Panc1 (cell line): ENCODE data around the gene NPFFR2. TPM values are rescaled to one million over a fixed set of nuclear protein-coding genes. Genes with fewer than 3 reads are reported as not detected.

Experiments
- ATAC-seq: fragments of 200-7000 bp; cut with Tn5 transposase; 2 replicates; pipeline ENCODE4 v1.9.1; 2020; ENCODE audit warnings: mild to moderate bottlenecking, moderate library complexity
- Bru-seq: library from RNA; stranded (reverse); fragments of 400-500 nt; gene quantifications from one replicate; lab custom pipeline; 2021; lab: Mats Ljungman, UMichigan
- BruChase-seq, 2 experiments: library from RNA; stranded (reverse); fragments of 400-500 nt; gene quantifications; one replicate each; lab custom pipeline; 2021; lab: Mats Ljungman, UMichigan
- BruUV-seq: library from RNA; stranded (reverse); fragments of 400-500 nt; replicated peaks from 2 replicates; lab custom pipeline; 2021; lab: Mats Ljungman, UMichigan
- CTCF ChIA-PET: fragments of 300-600 bp; sonication (Branson Sonifier 250); formaldehyde crosslinking; loops from one replicate; lab custom pipeline; 2022; ENCODE audit warnings: antibody characterized with exemption; lab: Charles Lee
- POLR2A ChIA-PET: fragments of 300-600 bp; sonication (Branson Sonifier 250); formaldehyde crosslinking; loops from one replicate; lab custom pipeline; 2022; ENCODE audit warnings: antibody characterized with exemption; lab: Charles Lee
- DNase-seq: peaks from one replicate; pipeline ENCODE4 v3.0.0-alpha.2; 2010; ENCODE audit warnings: low read depth, low spot score
- H3K27ac ChIP-seq: 2 replicates; pipeline ENCODE4 v1.5.1; 2011; ENCODE audit warnings: mild to moderate bottlenecking, low read length, inconsistent platforms
- H3K27me3 ChIP-seq: fragments of 200-500 bp; sonication (Bioruptor generic); 2 replicates; pipeline ENCODE4 v1.6.0; 2014; ENCODE audit warnings: low read length, inconsistent platforms; ENCODE audit not compliant: control insufficient read depth, insufficient read depth
- H3K36me3 ChIP-seq: fragments of 200-500 bp; sonication (Bioruptor generic); 2 replicates; pipeline ENCODE4 v1.5.1; 2014; ENCODE audit warnings: inconsistent platforms, mild to moderate bottlenecking, low read length, moderate library complexity; ENCODE audit not compliant: control insufficient read depth, insufficient read depth
- H3K4me1 ChIP-seq: 2 replicates; pipeline ENCODE4 v1.5.1; 2011; ENCODE audit warnings: inconsistent platforms, mild to moderate bottlenecking, low read length, moderate library complexity; ENCODE audit not compliant: control insufficient read depth, insufficient read depth
- H3K4me3 ChIP-seq, 2 experiments: 2 replicates each; pipeline ENCODE4 v1.5.1; 2011 to 2012; ENCODE audit warnings: low read depth in 2 of 2, low read length in 2 of 2, mild to moderate bottlenecking in 2 of 2, inconsistent platforms in 1 of 2, moderate library complexity in 1 of 2
- H3K9me3 ChIP-seq: fragments of 200-500 bp; sonication (Bioruptor generic); 2 replicates; pipeline ENCODE4 v1.5.1; 2014; ENCODE audit warnings: low read depth, mild to moderate bottlenecking, inconsistent platforms, low read length, moderate library complexity; ENCODE audit not compliant: control insufficient read depth, insufficient read depth
- POLR2AphosphoS5 ChIP-seq: IDR thresholded peaks from 2 replicates; pipeline ENCODE4 v1.6.1; 2012; ENCODE audit warnings: mild to moderate bottlenecking, low read depth, low read length, moderate library complexity
- SIN3A ChIP-seq: IDR thresholded peaks from 2 replicates; pipeline ENCODE4 v1.6.1; 2012; ENCODE audit warnings: low read depth, mild to moderate bottlenecking, low read length, moderate library complexity, borderline replicate concordance; ENCODE audit not compliant: insufficient read depth
- TCF7L2 ChIP-seq: IDR thresholded peaks from 2 replicates; pipeline ENCODE4 v1.6.1; 2011; ENCODE audit warnings: mild to moderate bottlenecking, low read depth, low read length, inconsistent platforms
- in situ Hi-C: cut with HindIII; loops from 2 replicates; pipeline ENCODE4 v1.10.0; 2016; ENCODE audit warnings: low sequenced_read_pairs, low pct_unique_long_range_greater_than_20kb
- intact Hi-C: fragments of 100-400 bp; cut with micrococcal nuclease; formaldehyde crosslinking; loops from one replicate; pipeline ENCODE4 v1.10.0; 2022; ENCODE audit not compliant: unreplicated experiment
- long read RNA-seq: library from polyadenylated mRNA; unstranded; transcript quantifications from one replicate; pipeline ENCODE4 v2.0.0, GENCODE V29; 2021; ENCODE audit not compliant: unreplicated experiment
- polyA plus RNA-seq: library from polyadenylated mRNA; unstranded; fragments of >200 nt; gene quantifications from one replicate; pipeline ENCODE4 v1.2.1, GENCODE V29; 2012; ENCODE audit warnings: missing spikeins; ENCODE audit not compliant: insufficient read length
- total RNA-seq: library from RNA; stranded (reverse); gene quantifications from one replicate; pipeline ENCODE4 v1.2.1, GENCODE V29; 2021; ENCODE audit not compliant: unreplicated experiment
- TF ChIP-seq, protein P1 (sequence below), 2 experiments: IDR thresholded peaks; 2 replicates each; pipeline ENCODE4 v1.6.1; 2011 to 2012; ENCODE audit warnings: low read depth in 2 of 2, control low read depth in 1 of 2, low read length in 1 of 2, mild to moderate bottlenecking in 1 of 2, moderate library complexity in 1 of 2; ENCODE audit not compliant: insufficient read depth in 1 of 2
- TF ChIP-seq, protein P2 (sequence below): fragments of 450-650 bp; IDR thresholded peaks from 2 replicates; pipeline ENCODE4 v1.5.1; 2017; ENCODE audit warnings: mild to moderate bottlenecking

Gene NPFFR2
- total RNA-seq: not detected
- not detected for polyA plus RNA-seq
- percentile 4 among the genes with signal in this experiment for Bru-seq, nascent RNA
- BruChase-seq, experiment 1, labeled RNA remaining after a 2-hour chase: percentile 4 among the genes with signal in this experiment
- BruChase-seq, experiment 2, labeled RNA remaining after a 6-hour chase: percentile 2 among the genes with signal in this experiment
- long read RNA-seq: 0 reads

DNA sequence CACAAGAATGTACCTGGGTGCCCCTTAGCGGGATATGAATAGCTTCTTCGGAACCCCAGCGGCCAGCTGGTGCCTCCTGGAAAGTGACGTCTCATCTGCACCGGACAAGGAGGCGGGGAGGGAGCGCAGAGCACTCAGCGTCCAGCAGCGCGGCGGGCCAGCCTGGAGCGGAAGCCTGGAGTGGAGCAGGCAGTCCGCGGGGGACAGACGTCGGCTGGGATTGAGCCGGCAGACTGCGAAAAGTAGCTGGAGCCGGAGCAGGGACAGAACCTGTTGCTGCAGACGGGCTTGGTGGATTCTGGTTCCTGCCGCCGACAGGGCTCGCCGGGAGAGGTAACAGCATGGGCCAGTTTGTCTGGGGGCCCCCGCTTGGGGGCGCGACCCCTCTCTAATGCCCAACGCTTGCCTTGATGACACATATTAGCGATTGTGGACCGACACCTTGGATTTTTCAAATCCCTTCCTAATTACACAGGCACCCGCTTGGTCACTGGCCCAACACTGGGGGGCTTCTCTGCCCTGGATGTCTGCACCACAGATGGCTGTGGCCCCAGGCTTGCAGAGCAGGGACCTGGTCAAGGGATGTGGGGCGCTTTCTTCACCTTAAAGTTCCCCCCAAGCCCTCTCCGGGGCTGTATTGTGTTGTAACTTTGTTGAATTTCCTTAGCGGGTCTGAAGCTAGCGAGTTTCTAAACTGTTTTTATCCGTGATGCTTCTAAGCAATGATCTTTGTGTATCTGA is at the start of gene NPFFR2:
Gene NPFFR2 (plus strand): TSS at position 133 of the 741 bp plus-strand sequence. CDS start 96,592 bp downstream, outside the sequence.
- peak within 1 kb of the TSS in 1 of 2 experiments; percentile 17; a peak in 1 of 4 replicates for H3K4me3 ChIP-seq
- ChIA-PET CTCF (no interaction called here), POLR2A (no interaction called here)
- BruUV-seq: no TSS peak
- intact Hi-C loops: no loop called here
- no peaks in the 10 kb centered on the region for H3K27me3 ChIP-seq
- H3K36me3 ChIP-seq: no peaks in the 10 kb centered on the region
- TF ChIP-seq, protein P1, sequence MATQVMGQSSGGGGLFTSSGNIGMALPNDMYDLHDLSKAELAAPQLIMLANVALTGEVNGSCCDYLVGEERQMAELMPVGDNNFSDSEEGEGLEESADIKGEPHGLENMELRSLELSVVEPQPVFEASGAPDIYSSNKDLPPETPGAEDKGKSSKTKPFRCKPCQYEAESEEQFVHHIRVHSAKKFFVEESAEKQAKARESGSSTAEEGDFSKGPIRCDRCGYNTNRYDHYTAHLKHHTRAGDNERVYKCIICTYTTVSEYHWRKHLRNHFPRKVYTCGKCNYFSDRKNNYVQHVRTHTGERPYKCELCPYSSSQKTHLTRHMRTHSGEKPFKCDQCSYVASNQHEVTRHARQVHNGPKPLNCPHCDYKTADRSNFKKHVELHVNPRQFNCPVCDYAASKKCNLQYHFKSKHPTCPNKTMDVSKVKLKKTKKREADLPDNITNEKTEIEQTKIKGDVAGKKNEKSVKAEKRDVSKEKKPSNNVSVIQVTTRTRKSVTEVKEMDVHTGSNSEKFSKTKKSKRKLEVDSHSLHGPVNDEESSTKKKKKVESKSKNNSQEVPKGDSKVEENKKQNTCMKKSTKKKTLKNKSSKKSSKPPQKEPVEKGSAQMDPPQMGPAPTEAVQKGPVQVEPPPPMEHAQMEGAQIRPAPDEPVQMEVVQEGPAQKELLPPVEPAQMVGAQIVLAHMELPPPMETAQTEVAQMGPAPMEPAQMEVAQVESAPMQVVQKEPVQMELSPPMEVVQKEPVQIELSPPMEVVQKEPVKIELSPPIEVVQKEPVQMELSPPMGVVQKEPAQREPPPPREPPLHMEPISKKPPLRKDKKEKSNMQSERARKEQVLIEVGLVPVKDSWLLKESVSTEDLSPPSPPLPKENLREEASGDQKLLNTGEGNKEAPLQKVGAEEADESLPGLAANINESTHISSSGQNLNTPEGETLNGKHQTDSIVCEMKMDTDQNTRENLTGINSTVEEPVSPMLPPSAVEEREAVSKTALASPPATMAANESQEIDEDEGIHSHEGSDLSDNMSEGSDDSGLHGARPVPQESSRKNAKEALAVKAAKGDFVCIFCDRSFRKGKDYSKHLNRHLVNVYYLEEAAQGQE (IDR thresholded peaks at IDR 0.05; ENCODE audit: insufficient read depth in 1 of 2, low read depth in 2 of 2, low read length in 1 of 2): no peak
- no peak for TF ChIP-seq TCF7L2
- in situ Hi-C loops: no loop called here
- no peaks in the 10 kb centered on the region for H3K4me1 ChIP-seq
- DNase-seq: no peak
- peak; percentile 53; the same call in 1 of the 2 replicates for ATAC-seq
- no peak within 1 kb of the TSS for H3K27ac ChIP-seq
- no peaks in the 10 kb centered on the region for H3K9me3 ChIP-seq

DNA sequence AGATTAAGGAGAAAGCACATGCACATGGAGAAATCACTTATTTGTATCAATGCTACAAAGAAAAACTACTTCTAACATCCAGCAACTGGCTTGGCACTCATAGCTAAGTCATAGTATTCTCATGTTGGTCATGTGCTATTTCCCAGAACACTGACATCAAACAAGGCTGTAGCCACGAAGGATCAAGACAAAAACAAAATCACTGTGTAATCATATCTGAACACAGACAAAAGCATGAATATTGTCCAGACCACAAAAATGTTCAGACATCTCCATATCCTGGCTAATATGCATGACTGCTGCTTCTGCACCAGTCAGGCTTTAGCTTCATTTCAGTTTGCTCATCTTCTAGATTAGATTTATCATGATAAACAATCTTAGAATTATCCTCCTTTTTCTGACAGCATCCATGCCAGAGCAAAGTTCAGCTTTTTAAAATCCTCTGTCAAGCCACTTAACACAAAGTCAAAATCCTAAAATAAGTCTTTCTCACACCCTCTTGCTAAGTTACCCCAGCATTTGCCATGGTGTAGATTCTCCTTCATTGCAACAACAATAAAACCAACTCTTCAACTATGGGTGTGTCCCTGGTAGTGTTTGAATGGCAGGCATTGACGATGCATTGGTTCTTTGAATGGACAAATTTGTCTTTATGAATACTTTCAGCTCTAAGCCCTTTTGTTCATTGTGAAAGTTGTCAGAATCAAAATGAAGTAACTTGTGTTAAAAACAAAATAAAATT is 39.1 kb upstream of the NPFFR2 start:
- DNase-seq: no peak
- ATAC-seq: no peak
- POLR2A ChIA-PET: no interaction called here
- CTCF ChIA-PET: no interaction called here
- H3K27ac ChIP-seq: no peak overlapping the region
- no peaks in the 10 kb centered on the region for H3K4me1 ChIP-seq
- H3K27me3 ChIP-seq: no peaks in the 10 kb centered on the region
- H3K4me3 ChIP-seq: no peak overlapping the region
- H3K36me3 ChIP-seq: no peaks in the 10 kb centered on the region; the same call in 1 of the 2 replicates
- BruUV-seq: no TSS peak
- no peaks in the 10 kb centered on the region for H3K9me3 ChIP-seq
- intact Hi-C loops (no loop called here), in situ Hi-C loops (no loop called here)
- TF ChIP-seq, protein P1 (IDR thresholded peaks at IDR 0.05; ENCODE audit: insufficient read depth in 1 of 2, low read depth in 2 of 2, low read length in 1 of 2): no peak
- TF ChIP-seq TCF7L2: no peak
- TF ChIP-seq, protein P2, sequence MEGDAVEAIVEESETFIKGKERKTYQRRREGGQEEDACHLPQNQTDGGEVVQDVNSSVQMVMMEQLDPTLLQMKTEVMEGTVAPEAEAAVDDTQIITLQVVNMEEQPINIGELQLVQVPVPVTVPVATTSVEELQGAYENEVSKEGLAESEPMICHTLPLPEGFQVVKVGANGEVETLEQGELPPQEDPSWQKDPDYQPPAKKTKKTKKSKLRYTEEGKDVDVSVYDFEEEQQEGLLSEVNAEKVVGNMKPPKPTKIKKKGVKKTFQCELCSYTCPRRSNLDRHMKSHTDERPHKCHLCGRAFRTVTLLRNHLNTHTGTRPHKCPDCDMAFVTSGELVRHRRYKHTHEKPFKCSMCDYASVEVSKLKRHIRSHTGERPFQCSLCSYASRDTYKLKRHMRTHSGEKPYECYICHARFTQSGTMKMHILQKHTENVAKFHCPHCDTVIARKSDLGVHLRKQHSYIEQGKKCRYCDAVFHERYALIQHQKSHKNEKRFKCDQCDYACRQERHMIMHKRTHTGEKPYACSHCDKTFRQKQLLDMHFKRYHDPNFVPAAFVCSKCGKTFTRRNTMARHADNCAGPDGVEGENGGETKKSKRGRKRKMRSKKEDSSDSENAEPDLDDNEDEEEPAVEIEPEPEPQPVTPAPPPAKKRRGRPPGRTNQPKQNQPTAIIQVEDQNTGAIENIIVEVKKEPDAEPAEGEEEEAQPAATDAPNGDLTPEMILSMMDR: no peak
- TF ChIP-seq SIN3A: no peak
- no peak for TF ChIP-seq POLR2AphosphoS5
